ENCODE results near the gene LRRTM3. TPM values are rescaled to one million over a fixed set of nuclear protein-coding genes. Genes with fewer than 3 reads are reported as not detected.

The LRRTM3 gene
- total RNA-seq, 1 experiment from 2014 or later = 0.96 TPM

DNA sequence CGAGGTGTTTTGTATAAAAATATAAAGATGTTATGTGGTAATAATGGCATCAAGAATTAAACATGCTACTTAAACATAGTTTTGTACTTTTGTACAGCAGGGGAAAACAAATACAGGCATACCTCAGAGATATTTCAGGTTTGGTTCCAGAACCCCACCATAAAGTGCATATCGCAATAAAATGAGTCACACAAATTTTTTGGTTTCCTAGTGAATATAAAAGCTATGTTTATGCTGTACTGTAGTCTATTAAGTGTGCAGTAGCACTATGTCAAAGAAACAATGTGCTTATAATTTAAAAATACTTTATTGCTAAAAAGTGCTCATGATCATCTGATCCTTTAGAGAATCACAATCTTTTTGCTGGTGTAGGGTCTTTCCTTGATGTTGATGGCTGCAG is 17.8 kb downstream of the LRRTM3 start:
- no peaks in the 10 kb centered on the region for H3K27me3 ChIP-seq (ENCODE audit: insufficient read depth, low read length)
- H3T11ph ChIP-seq (ENCODE audit: low read length) = no peak overlapping the region
- Mint-ChIP-seq H3K27me3 (ENCODE audit: low read depth) (no peaks in the 10 kb centered on the region), H3K4me3 (no peak overlapping the region), H3K9me3 (no peaks in the 10 kb centered on the region), H3K27ac (no peak overlapping the region), H3K4me1 (0 out of 4 replicates have a peak, but pooled peaks cover 0 to 2% of the 10 kb centered on the region in 2 experiments), H3K36me3 (ENCODE audit: insufficient read depth in 1 of 3, low read depth in 3 of 3) (peaks cover 0 to 3% (median 0%) of the 10 kb centered on the region in 3 experiments; a peak in 2 of 7 replicates)
- H3K23ac ChIP-seq (ENCODE audit: insufficient read length, low read depth, low read length) = no peak overlapping the region
- no peak overlapping the region for H4K8ac ChIP-seq (replicated peaks; ENCODE audit: insufficient read length, low read depth, low read length)
- no CpG with 5 or more reads among the region's 2 CpGs for WGBS (ENCODE audit: extremely low coverage, insufficient read length, low lambda C conversion rate)
- H3K4me2 ChIP-seq (ENCODE audit: insufficient read depth, insufficient read length, low read length) = no peak overlapping the region
- H3K18ac ChIP-seq (ENCODE audit: insufficient read length, low read depth, low read length) = no peak overlapping the region
- H2BK20ac ChIP-seq (ENCODE audit: low read depth, low read length, poor library complexity, severe bottlenecking) = no peak overlapping the region
- no peak overlapping the region for H2AFZ ChIP-seq (ENCODE audit: low read length)
- H4K91ac ChIP-seq (ENCODE audit: insufficient read length, low read depth, low read length) = no peak overlapping the region
- H3K23me2 ChIP-seq (ENCODE audit: insufficient read length, low read depth, low read length, poor library complexity, severe bottlenecking) = no peaks in the 10 kb centered on the region
- no peaks in the 10 kb centered on the region for H4K20me1 ChIP-seq (ENCODE audit: control insufficient read depth, insufficient read depth, insufficient read length)
- H3K56ac ChIP-seq (ENCODE audit: insufficient read length, low read depth, low read length) = no peak overlapping the region
- H2BK120ac ChIP-seq (ENCODE audit: low read depth, low read length, poor library complexity, severe bottlenecking) = no peak overlapping the region
- no peak overlapping the region for H2BK12ac ChIP-seq (ENCODE audit: insufficient read length, low read depth, low read length)
- no peak overlapping the region for H3K27ac ChIP-seq (ENCODE audit: insufficient read length, low read depth, low read length)
- no peak overlapping the region for H2BK5ac ChIP-seq (ENCODE audit: insufficient read length, low read length)
- no peak overlapping the region for H2BK15ac ChIP-seq (ENCODE audit: low read depth, low read length)
- TF ChIP-seq, protein P1, sequence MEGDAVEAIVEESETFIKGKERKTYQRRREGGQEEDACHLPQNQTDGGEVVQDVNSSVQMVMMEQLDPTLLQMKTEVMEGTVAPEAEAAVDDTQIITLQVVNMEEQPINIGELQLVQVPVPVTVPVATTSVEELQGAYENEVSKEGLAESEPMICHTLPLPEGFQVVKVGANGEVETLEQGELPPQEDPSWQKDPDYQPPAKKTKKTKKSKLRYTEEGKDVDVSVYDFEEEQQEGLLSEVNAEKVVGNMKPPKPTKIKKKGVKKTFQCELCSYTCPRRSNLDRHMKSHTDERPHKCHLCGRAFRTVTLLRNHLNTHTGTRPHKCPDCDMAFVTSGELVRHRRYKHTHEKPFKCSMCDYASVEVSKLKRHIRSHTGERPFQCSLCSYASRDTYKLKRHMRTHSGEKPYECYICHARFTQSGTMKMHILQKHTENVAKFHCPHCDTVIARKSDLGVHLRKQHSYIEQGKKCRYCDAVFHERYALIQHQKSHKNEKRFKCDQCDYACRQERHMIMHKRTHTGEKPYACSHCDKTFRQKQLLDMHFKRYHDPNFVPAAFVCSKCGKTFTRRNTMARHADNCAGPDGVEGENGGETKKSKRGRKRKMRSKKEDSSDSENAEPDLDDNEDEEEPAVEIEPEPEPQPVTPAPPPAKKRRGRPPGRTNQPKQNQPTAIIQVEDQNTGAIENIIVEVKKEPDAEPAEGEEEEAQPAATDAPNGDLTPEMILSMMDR (conservative IDR thresholded peaks at IDR 0.05) = no peak
- H3K79me2 ChIP-seq (ENCODE audit: insufficient read depth, low read length) = no peaks in the 10 kb centered on the region
- no peak overlapping the region for H3K9ac ChIP-seq (ENCODE audit: extremely low read depth, insufficient read length, low read length)
- H2AK5ac ChIP-seq (ENCODE audit: insufficient read length, low read length) = no peak overlapping the region
- no peak overlapping the region for H3K14ac ChIP-seq (ENCODE audit: insufficient read depth, low read length)
- H3K9me3 ChIP-seq (ENCODE audit: control insufficient read depth, low read depth, low read length) = no peaks in the 10 kb centered on the region
- no peak overlapping the region for H3K4ac ChIP-seq (ENCODE audit: low read depth, low read length)
- DNase-seq = no peak
- H3K79me1 ChIP-seq (ENCODE audit: insufficient read depth, low read depth, low read length, poor library complexity, severe bottlenecking) = no peaks in the 10 kb centered on the region
- H3K4me1 ChIP-seq (ENCODE audit: insufficient read depth, low read length) = no peaks in the 10 kb centered on the region
- H4K5ac ChIP-seq (ENCODE audit: insufficient read length, low read depth, low read length) = no peak overlapping the region
